Epithelial cell of proximal tubule (primary cell): Measurements from ENCODE around the gene CSTA. TPM values are rescaled to one million over a fixed set of nuclear protein-coding genes. Genes with fewer than 3 reads are reported as not detected.

Experiments used
- DNase-seq: peaks from one replicate; pipeline ENCODE4 v3.0.0-alpha.2; 2011; ENCODE audit warnings: low read depth
- H3K4me3 ChIP-seq: 2 replicates; pipeline ENCODE4 v1.5.1; 2011; ENCODE audit warnings: low read depth, mild to moderate bottlenecking, low read length
- total RNA-seq: library from RNA; depleted of rRNA; stranded (reverse); fragments of >200 nt; gene quantifications from 2 replicates; pipeline ENCODE4 v1.2.3, GENCODE V29; 2015
- TF ChIP-seq, protein P1 (sequence below): conservative IDR thresholded peaks from 2 replicates; pipeline ENCODE4 v1.5.1; 2012; ENCODE audit warnings: low read depth, mild to moderate bottlenecking, low read length

Gene CSTA
- total RNA-seq, 1 donor from 2014 or later, result not detected

DNA sequence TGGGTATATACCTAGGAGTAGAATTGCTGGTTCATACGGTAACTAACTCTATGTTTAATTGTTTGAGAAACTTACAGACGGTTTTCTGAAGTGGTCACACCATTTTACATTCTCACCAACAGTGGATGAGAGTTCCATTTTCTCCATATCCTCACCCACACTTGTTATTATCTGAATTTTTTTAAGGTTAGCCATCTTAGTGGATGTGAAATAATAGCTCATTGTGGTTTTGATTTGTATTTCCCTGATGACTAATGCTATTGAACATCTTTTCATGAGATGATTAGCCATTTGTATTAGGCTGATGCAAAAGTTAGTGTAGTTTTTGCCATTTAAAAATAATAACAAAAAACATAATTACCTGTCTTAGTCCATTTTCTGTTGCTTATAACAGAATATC is 18.6 kb downstream of the CSTA start:
- DNase-seq, result no peak
- no peak overlapping the region for H3K4me3 ChIP-seq
- TF ChIP-seq, protein P1, sequence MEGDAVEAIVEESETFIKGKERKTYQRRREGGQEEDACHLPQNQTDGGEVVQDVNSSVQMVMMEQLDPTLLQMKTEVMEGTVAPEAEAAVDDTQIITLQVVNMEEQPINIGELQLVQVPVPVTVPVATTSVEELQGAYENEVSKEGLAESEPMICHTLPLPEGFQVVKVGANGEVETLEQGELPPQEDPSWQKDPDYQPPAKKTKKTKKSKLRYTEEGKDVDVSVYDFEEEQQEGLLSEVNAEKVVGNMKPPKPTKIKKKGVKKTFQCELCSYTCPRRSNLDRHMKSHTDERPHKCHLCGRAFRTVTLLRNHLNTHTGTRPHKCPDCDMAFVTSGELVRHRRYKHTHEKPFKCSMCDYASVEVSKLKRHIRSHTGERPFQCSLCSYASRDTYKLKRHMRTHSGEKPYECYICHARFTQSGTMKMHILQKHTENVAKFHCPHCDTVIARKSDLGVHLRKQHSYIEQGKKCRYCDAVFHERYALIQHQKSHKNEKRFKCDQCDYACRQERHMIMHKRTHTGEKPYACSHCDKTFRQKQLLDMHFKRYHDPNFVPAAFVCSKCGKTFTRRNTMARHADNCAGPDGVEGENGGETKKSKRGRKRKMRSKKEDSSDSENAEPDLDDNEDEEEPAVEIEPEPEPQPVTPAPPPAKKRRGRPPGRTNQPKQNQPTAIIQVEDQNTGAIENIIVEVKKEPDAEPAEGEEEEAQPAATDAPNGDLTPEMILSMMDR, result no peak

DNA sequence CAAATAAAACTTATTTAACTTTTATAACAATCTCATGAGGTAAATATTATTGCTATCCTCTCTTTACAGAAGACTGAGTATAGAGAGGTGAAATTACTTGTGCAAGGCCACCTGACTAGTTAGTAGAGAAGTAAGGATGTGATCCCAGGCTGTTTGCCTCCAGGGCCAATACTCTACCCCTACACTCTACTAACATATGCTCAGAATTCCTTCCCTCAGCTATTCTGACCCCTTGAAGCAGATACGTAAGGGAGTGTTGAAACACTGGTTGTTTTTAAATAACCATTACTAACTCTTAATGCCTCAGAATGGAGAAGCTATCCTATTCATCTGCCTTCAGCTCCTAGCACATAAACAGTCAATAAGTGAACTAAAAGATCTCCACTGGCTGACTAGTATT is 24.1 kb downstream of the CSTA start:
- no peak overlapping the region for H3K4me3 ChIP-seq
- no peak for DNase-seq
- TF ChIP-seq, protein P1, result no peak

DNA sequence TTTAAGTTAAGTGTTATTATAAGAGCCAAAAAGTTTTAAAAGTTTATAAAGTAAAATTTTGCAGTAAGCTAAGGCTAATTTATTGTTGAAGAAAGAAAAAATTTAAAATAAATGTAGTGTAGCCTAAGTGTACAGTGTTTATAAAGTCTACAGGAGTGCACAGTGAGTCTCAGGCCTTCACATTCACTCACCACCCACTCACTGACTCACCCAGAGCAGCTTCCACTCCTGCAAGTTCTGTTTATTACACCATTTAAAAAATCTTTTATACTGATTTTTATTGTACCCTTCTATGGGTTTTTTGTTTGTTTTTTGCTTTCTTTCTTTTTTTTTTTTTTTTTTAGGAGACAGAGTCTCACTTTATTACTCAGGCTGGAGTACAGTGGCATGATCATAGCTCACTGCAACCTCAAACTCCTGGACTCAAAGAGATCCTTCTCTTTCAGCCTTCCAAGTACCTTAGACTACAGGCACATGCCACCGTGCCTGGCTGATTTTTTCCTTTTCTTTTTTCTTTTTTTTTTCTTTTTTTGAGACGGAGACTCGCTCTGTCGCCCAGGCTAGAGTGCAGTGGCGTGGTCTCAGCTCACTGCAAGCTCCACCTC is 25.9 kb downstream of the CSTA start:
- H3K4me3 ChIP-seq, result no peak overlapping the region
- TF ChIP-seq, protein P1, result no peak
- DNase-seq, result no peak

DNA sequence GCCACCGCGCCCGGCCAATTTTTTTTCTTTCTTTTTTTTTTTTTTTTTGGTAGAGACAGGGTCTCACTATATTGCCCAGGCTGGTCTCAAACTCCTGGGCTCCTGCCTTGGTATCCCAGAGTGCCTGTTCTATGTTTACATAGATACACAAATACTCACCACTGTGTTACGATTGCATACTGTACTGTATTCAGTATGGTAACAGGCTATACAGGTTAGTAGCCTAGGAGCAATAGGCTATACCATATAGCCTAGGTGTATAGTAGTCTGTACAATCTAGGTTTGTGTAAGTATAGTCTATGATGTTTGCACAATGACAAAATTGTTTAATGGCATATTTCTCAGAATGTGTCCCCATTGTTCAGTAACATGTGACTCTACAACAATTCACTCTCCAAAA is 26.6 kb downstream of the CSTA start:
- DNase-seq, result no peak
- no peak overlapping the region for H3K4me3 ChIP-seq
- TF ChIP-seq, protein P1, result no peak

DNA sequence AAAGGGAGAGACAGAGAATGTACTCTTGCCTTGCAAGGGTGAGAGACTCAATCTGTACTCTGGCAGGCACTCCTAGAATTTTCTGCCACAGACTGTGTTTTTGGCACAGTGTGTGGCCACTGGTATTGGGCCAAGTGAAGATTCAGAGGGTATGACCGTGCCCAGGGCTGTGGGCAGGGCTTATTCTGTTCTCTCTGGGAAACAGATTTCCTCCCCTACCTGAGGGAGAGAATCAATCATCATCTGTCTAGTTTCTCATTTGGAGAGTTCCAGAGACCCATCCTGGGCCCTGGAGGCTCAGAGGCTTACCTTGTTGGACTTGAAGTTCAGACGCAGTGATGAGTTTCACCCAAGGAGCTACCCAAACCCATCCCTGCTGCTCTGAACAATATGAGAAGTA is 28.2 kb downstream of the CSTA start:
- DNase-seq, result no peak
- H3K4me3 ChIP-seq, result no peak overlapping the region
- TF ChIP-seq, protein P1, result no peak

DNA sequence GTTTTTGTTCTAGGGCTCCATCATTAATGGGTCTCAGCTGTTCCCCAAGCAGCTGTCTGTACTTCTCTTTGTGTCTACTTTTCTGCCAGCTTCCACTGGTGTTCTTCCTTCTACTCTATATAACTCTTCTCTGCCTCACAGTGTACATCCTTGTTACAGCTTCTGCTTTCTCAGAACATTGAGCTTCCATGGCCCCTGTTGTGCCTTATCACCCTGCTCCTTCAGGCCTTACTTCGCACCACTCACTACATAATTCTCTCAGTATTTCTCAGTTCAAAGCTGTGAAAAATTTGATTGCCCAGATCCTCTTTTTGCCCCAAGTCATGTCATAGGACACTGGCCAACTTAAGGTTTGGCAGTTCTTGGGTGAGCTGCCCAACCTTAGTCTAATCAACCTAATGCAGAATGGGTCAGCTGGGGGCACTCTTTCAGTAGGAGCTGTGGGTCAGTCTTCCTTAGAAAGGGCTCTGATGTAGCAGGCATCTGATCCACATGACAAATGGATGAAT is 28.9 kb downstream of the CSTA start:
- DNase-seq, result no peak
- TF ChIP-seq, protein P1, result no peak
- H3K4me3 ChIP-seq, result no peak overlapping the region

DNA sequence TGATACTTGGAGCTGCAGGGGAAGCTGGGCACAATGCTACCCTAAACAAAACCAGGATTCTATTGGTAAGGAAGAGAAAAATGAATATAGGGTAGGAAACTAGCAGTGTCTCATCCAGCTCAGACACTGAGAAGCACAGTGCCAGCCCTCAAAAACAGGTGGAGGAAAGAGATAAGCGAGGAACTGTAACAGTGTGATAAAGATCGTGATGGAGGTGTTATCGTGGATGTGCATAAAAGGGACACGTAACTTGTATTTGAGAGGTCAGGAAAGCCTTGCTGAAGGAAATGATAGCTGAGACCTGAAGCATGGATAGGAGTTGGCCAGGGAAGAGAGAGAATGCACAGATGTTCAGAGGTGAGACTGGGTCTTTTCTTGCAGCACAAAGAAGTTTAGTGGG is 30.6 kb downstream of the CSTA start:
- DNase-seq, result no peak
- TF ChIP-seq, protein P1, result no peak
- H3K4me3 ChIP-seq, result no peak overlapping the region
